Left lung (tissue), 10 donors: ENCODE data around the gene HNRNPAB. TPM values are rescaled to one million over a fixed set of nuclear protein-coding genes. Genes with fewer than 3 reads are reported as not detected.

ENCODE experiments used
- ATAC-seq: fragments of 200-7000 bp; cut with Tn5 transposase; one replicate; pipeline ENCODE4 v1.9.1; 2020; ENCODE audit warnings: moderate library complexity
- DNase-seq, 4 donors: peaks; one replicate each; pipeline ENCODE4 v3.0.0-alpha.2; 2013 to 2020
- H3K27ac ChIP-seq, 2 donors: fragments of 200-600 bp; sonication (generic) in 1 of 2; one replicate each; pipeline versions ENCODE4 v1.5.0 to v1.8.0; 2020 to 2021
- H3K27me3 ChIP-seq, 2 donors: fragments of 200-600 bp; sonication (generic) in 1 of 2; one replicate each; pipeline versions ENCODE4 v1.5.0 to v1.8.0; 2020 to 2021
- H3K36me3 ChIP-seq, 2 donors: fragments of 200-600 bp; sonication (generic) in 1 of 2; one replicate each; pipeline versions ENCODE4 v1.5.0 to v1.8.0; 2020 to 2021
- H3K4me1 ChIP-seq, 2 donors: fragments of 200-600 bp; one replicate each; pipeline ENCODE4 v1.8.0; 2021
- H3K4me3 ChIP-seq, 2 donors: fragments of 200-600 bp; sonication (generic) in 1 of 2; one replicate each; pipeline versions ENCODE4 v1.5.0 to v1.8.0; 2020 to 2021; ENCODE audit warnings: mild to moderate bottlenecking in 1 of 2
- H3K9me3 ChIP-seq, 2 donors: fragments of 200-600 bp; sonication (generic) in 1 of 2; one replicate each; pipeline versions ENCODE4 v1.5.0 to v1.8.0; 2020 to 2021
- intact Hi-C, 2 donors: fragments of 100-400 bp; cut with DNase I; formaldehyde crosslinking; loops; one replicate each; pipeline versions ENCODE4 v1.11.2 to v1.14.2; 2022
- polyA plus RNA-seq, 6 donors: library from polyadenylated mRNA; unstranded; fragments of 120-200 nt; gene quantifications; one replicate each; pipeline ENCODE4 v1.2.1, GENCODE V29; 2013; ENCODE audit not compliant: insufficient read length in 6 of 6
- total RNA-seq, 2 donors: library from RNA; stranded (reverse); fragmentation: NEBNext Ultra II Directional; extraction: Animal tissue kit (Norgen Biotek cat#: 25700); gene quantifications; one replicate each; pipeline ENCODE4 v1.2.1, GENCODE V29; 2021
- TF ChIP-seq, protein P1 (sequence below), 2 donors: fragments of 200-600 bp; sonication (generic) in 1 of 2; IDR thresholded peaks; one replicate each; pipeline versions ENCODE4 v1.5.0 to v1.8.0; 2021; ENCODE audit warnings: antibody characterized with exemption in 2 of 2
- donor health status: DM: no; HTN: yes; CAD: no.
- donor health status: DM: no; HTN: no; CAD: no.

HNRNPAB gene
- total and polyA plus RNA-seq, 8 donors = 113 to 178 (median 127) TPM

DNA sequence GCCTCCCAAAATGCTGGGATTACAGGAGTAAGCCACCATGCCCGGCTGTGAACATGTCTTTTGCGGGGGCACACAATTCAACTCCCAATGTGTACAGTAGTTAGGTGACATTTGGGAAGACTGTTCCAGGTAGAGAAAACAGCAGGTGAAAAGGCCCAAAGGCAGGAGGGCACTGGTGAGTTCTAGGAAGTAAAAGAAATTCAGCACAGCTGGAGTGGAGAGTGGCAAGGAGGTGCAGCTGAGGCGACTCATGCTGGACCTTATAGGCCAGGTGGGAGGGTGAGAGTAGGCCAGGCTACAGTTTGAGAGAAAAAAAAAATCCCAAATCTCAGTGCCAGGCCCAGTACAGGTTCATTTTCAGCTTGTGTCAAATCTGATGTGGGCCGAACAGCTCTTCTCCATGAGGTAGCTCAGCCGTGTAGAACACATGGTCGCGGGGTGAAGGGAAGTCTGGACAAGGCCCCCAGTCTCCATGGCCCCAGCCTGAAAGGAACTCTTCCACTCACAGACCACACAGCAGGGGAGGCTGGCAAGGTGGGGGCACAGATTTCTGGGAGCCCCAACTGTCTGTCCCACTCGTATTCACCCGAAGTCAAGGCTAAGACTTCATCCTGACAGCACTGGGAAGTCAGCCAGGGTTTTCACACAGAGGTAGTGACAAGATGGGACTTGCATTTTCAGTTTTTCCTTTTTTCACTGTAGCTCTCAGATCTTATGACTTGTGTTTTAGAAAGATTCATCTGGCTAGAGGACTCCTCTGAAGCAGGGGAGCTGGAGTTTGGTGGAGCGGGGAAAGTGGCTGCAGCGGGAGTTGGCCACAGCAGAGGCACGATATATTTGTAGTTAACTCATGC, 4.5 kb upstream of the HNRNPAB start:
- Histone ChIP-seq H3K27me3 (peaks cover 0 to 7% of the 10 kb centered on the region in 2 donors), H3K4me3 (no peak overlapping the region), H3K9me3 (no peaks in the 10 kb centered on the region), H3K36me3 (no peaks in the 10 kb centered on the region), H3K4me1 (peaks cover 0 to 19% of the 10 kb centered on the region in 2 donors), H3K27ac (no peak overlapping the region)
- intact Hi-C loops = no loop called here
- TF ChIP-seq, protein P1, sequence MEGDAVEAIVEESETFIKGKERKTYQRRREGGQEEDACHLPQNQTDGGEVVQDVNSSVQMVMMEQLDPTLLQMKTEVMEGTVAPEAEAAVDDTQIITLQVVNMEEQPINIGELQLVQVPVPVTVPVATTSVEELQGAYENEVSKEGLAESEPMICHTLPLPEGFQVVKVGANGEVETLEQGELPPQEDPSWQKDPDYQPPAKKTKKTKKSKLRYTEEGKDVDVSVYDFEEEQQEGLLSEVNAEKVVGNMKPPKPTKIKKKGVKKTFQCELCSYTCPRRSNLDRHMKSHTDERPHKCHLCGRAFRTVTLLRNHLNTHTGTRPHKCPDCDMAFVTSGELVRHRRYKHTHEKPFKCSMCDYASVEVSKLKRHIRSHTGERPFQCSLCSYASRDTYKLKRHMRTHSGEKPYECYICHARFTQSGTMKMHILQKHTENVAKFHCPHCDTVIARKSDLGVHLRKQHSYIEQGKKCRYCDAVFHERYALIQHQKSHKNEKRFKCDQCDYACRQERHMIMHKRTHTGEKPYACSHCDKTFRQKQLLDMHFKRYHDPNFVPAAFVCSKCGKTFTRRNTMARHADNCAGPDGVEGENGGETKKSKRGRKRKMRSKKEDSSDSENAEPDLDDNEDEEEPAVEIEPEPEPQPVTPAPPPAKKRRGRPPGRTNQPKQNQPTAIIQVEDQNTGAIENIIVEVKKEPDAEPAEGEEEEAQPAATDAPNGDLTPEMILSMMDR (IDR thresholded peaks at IDR 0.05) = no peak
- ATAC-seq (no peak), DNase-seq (no peak)

GRCh38 chr5:178201221-178201926, 3.0 kb upstream of the HNRNPAB start:
- no peaks in the 10 kb centered on the region for H3K9me3 ChIP-seq
- no peak overlapping the region for H3K4me3 ChIP-seq
- intact Hi-C loops = no loop called here
- H3K36me3 ChIP-seq = peaks cover 0 to 5% of the 10 kb centered on the region in 2 donors
- ATAC-seq (no peak), DNase-seq (no peak)
- no peak overlapping the region for H3K27ac ChIP-seq
- TF ChIP-seq, protein P1 (IDR thresholded peaks at IDR 0.05) = no peak
- H3K27me3 ChIP-seq = no peaks in the 10 kb centered on the region
- H3K4me1 ChIP-seq = peaks cover 8 to 29% of the 10 kb centered on the region in 2 donors

DNA sequence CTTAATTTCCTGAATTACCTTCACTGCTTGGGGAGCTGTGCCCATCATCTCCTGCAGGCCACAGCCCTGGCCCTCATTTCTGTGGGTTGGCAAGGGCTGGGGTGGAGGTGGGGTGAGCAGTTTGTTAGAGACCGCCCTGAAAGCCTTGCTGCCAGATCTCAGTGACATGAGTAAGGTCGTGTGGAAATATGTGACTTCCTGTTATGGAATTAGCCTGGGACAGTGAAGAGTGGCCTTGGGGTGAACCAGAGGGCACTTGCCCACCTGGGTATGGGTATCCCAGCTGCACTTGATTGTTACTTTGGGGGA, 2.5 kb upstream of the HNRNPAB start:
- Histone ChIP-seq H3K9me3 (no peaks in the 10 kb centered on the region), H3K27me3 (no peaks in the 10 kb centered on the region), H3K4me3 (no peak overlapping the region), H3K4me1 (peaks cover 13 to 34% of the 10 kb centered on the region in 2 donors), H3K27ac (no peak overlapping the region), H3K36me3 (peaks cover 0 to 10% of the 10 kb centered on the region in 2 donors)
- TF ChIP-seq, protein P1 (IDR thresholded peaks at IDR 0.05) = no peak
- ATAC-seq (no peak), DNase-seq (no peak)
- intact Hi-C loops = no loop called here

DNA sequence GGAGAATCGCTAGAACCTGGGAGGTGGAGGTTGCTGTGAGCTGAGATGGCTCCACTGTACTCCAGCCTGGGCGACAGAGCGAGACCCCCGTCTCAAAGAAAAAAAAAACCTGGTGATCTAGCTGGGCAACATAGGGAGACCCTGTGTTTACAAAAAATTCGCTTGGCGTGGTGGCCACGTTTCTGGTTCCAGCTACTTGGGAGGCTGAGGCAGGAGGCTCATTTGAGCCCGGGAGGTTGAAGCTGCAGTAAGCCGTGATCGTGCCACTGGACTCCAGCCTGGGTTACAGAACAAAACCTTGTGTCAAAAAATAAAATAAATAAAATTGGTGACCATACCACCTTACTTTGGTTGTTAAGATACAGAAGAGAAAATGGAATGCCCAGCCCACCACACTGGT, 1.8 kb upstream of the HNRNPAB start:
- Histone ChIP-seq H3K27ac (no peak overlapping the region), H3K27me3 (no peaks in the 10 kb centered on the region), H3K4me1 (peaks cover 17 to 41% of the 10 kb centered on the region in 2 donors), H3K36me3 (peaks cover 0 to 16% of the 10 kb centered on the region in 2 donors), H3K4me3 (no peak overlapping the region), H3K9me3 (no peaks in the 10 kb centered on the region)
- ATAC-seq = no peak
- TF ChIP-seq, protein P1 (IDR thresholded peaks at IDR 0.05) = no peak
- no peak for DNase-seq
- intact Hi-C loops = no loop called here

DNA sequence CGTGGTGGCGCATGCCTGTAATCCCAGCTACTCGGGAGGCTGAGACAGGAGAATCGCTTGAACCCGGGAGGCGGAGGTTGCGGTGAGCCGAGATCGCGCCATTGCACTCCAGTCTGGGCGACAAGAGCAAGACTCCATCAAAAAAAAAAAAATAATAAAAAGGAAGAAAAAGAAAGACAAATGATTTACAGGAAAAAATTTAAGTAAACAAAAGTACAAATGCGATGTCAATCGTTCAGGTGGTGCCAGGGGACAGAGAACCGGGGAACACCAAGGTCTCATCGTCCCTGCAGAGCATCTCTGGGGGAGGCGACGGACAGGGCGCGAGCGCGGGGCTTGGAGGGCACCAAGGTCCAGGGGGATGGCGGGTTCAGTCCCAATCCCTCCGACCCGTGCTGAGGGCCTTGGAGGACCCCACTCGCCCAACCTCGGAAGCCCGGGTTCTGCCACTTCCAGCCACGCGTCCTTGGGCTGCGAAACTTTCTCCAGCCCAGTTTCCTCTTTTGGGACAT, 607 bp upstream of the HNRNPAB start:
- TF ChIP-seq, protein P1 (IDR thresholded peaks at IDR 0.05) = no peak
- H3K27me3 ChIP-seq = no peaks in the 10 kb centered on the region
- DNase-seq (peak in 1 of 4 donors; percentile 87), ATAC-seq (peak; percentile 2)
- no peaks in the 10 kb centered on the region for H3K9me3 ChIP-seq
- H3K36me3 ChIP-seq = peaks cover 0 to 28% of the 10 kb centered on the region in 2 donors
- H3K4me1 ChIP-seq = peaks cover 24 to 53% of the 10 kb centered on the region in 2 donors
- H3K27ac ChIP-seq = peak overlapping the region; percentile 85 to 93
- H3K4me3 ChIP-seq = peak overlapping the region; percentile 84 to 86
- intact Hi-C loops = no loop called here
